ENCODE data around the gene GTPBP2. TPM values are rescaled to one million over a fixed set of nuclear protein-coding genes. Genes with fewer than 3 reads are reported as not detected.

GTPBP2 gene
- total and polyA plus RNA-seq, 2 of the 13 experiments (the other 11 are each of a cell fraction or from before 2014, with no cell fraction given) = 26.9 to 88.2 TPM

DNA sequence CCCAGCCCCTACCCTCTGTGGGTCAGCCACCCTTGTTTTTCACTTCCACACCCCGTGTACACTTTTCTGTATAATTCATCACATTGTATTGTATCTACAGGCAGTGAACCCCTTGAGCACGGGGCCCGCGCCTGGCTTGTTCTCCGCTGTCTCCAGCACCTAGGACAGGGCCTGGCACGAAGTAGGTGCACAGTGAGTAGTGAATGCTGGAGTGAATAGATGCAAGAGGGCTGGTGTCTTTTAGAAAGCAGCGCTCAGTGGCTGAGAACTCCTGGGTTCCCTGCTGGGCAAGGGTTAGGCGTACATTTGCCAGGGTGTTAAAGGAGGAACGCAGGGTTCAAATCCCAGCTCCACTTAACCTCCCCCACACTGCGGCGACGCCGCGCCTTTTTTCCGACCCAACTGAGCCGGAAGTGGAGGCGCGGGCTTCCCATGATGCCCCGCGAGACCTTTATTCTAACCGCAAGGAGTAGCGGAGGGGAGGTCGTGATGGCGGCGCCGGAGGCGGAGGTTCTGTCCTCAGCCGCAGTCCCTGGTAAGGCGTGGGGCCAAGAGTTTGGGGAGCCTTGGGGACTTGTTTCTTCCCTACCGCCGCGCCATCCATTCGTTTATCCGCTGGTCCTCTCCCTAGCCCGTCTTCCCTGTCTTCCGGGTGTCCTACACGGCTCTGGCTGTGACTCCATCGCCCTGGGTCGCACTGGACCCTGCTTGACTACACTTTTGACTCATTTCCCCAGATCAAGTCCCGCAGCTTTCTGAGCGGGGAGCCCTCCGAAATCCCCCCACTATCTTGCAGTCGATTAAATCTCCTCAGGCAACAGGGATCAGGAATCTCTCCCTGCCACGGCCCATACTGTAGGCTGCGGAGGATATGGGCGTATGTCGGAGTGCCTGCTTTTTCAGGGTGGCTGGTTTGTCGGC lies 6.6 kb upstream of the GTPBP2 start, which contains the start of gene MAD2L1BP (continued):
- TF ChIP-seq NR3C1 (CRISPR knock-in tag; IDR thresholded peaks at IDR 0.05) (no peak), ZNF264 (CRISPR knock-in tag; IDR thresholded peaks at IDR 0.05) (0 out of 2 replicates have a peak, but pooled peaks have one; percentile 42), ZNF512B (CRISPR knock-in tag; IDR thresholded peaks at IDR 0.05; ENCODE audit: borderline replicate concordance) (no peak), KAT7 (CRISPR knock-in tag; IDR thresholded peaks at IDR 0.05; ENCODE audit: borderline replicate concordance) (peak; percentile 96), ZNF234 (CRISPR knock-in tag; conservative IDR thresholded peaks at IDR 0.05) (no peak), PAX8 (CRISPR knock-in tag; IDR thresholded peaks at IDR 0.05; ENCODE audit: borderline replicate concordance) (no peak), ZNF609 (CRISPR knock-in tag; IDR thresholded peaks at IDR 0.05; ENCODE audit: borderline replicate concordance) (no peak; the same call in 1 of the 2 replicates), ZNF891 (CRISPR knock-in tag; IDR thresholded peaks at IDR 0.05) (peak; percentile 89), ZNF318 (CRISPR knock-in tag; IDR thresholded peaks at IDR 0.05) (no peak; the same call in 1 of the 2 replicates), ZNF816 (CRISPR knock-in tag; IDR thresholded peaks at IDR 0.05; ENCODE audit: borderline replicate concordance) (peak; percentile 86; the same call in 1 of the 2 replicates)
